Peyer's patch (tissue), 4 donors: ENCODE results near the gene DYNLL2. TPM values are rescaled to one million over a fixed set of nuclear protein-coding genes. Genes with fewer than 3 reads are reported as not detected.

Experiments used
- DNase-seq, 3 donors: peaks; one replicate each; pipeline ENCODE4 v3.0.0-alpha.2; 2017 to 2019
- H3K27ac ChIP-seq, 4 donors: fragments of 200-600 bp; sonication (generic); one replicate each; pipeline ENCODE4 v1.5.1; 2016 to 2019
- H3K27me3 ChIP-seq, 2 donors: fragments of 200-600 bp; sonication (generic); one replicate each; pipeline ENCODE4 v1.5.1; 2019
- H3K36me3 ChIP-seq, 3 donors: fragments of 200-600 bp; sonication (generic); one replicate each; pipeline ENCODE4 v1.5.1; 2016 to 2019
- H3K4me1 ChIP-seq, 4 donors: fragments of 200-600 bp; sonication (generic); one replicate each; pipeline ENCODE4 v1.5.1; 2016 to 2019
- H3K4me3 ChIP-seq, 4 donors: fragments of 200-600 bp; sonication (generic); 1 replicate in 3 of 4; 2 replicates in 1 of 4; pipeline ENCODE4 v1.5.1; 2016 to 2019; ENCODE audit warnings: mild to moderate bottlenecking in 1 of 4
- H3K9me3 ChIP-seq, 4 donors: fragments of 200-600 bp; sonication (generic); one replicate each; pipeline ENCODE4 v1.5.1; 2016 to 2019; ENCODE audit warnings: mild to moderate bottlenecking in 1 of 4
- POLR2A ChIP-seq, 2 donors: fragments of 450-650 bp; IDR thresholded peaks; one replicate each; pipeline ENCODE4 v1.5.1; 2017; ENCODE audit warnings: antibody characterized with exemption in 2 of 2, mild to moderate bottlenecking in 2 of 2, moderate library complexity in 2 of 2
- total RNA-seq, 4 donors: library from RNA; depleted of rRNA; stranded (reverse); fragments of >200 nt; gene quantifications; one replicate each; pipeline ENCODE4 v1.1.0, GENCODE V29; 2016
- TF ChIP-seq, protein P1 (sequence below), 6 experiments: fragments of 450-650 bp in 4 of 6; fragments of 200-600 bp in 2 of 6; sonication (generic) in 1 of 6; IDR thresholded peaks; one replicate each; pipeline ENCODE4 v1.5.1; 2017 to 2019; ENCODE audit warnings: antibody characterized with exemption in 6 of 6, mild to moderate bottlenecking in 3 of 6, moderate library complexity in 1 of 6

The DYNLL2 gene
- total RNA-seq, 4 donors from 2014 or later, result 18.2 to 23.9 (median 23.8) TPM

GRCh38 chr17:58052407-58052806 is 30.8 kb upstream of the DYNLL2 start:
- no peaks in the 10 kb centered on the region for H3K4me1 ChIP-seq
- TF ChIP-seq, protein P1, sequence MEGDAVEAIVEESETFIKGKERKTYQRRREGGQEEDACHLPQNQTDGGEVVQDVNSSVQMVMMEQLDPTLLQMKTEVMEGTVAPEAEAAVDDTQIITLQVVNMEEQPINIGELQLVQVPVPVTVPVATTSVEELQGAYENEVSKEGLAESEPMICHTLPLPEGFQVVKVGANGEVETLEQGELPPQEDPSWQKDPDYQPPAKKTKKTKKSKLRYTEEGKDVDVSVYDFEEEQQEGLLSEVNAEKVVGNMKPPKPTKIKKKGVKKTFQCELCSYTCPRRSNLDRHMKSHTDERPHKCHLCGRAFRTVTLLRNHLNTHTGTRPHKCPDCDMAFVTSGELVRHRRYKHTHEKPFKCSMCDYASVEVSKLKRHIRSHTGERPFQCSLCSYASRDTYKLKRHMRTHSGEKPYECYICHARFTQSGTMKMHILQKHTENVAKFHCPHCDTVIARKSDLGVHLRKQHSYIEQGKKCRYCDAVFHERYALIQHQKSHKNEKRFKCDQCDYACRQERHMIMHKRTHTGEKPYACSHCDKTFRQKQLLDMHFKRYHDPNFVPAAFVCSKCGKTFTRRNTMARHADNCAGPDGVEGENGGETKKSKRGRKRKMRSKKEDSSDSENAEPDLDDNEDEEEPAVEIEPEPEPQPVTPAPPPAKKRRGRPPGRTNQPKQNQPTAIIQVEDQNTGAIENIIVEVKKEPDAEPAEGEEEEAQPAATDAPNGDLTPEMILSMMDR (IDR thresholded peaks at IDR 0.05), result no peak
- TF ChIP-seq POLR2A (IDR thresholded peaks at IDR 0.05), result no peak

DNA sequence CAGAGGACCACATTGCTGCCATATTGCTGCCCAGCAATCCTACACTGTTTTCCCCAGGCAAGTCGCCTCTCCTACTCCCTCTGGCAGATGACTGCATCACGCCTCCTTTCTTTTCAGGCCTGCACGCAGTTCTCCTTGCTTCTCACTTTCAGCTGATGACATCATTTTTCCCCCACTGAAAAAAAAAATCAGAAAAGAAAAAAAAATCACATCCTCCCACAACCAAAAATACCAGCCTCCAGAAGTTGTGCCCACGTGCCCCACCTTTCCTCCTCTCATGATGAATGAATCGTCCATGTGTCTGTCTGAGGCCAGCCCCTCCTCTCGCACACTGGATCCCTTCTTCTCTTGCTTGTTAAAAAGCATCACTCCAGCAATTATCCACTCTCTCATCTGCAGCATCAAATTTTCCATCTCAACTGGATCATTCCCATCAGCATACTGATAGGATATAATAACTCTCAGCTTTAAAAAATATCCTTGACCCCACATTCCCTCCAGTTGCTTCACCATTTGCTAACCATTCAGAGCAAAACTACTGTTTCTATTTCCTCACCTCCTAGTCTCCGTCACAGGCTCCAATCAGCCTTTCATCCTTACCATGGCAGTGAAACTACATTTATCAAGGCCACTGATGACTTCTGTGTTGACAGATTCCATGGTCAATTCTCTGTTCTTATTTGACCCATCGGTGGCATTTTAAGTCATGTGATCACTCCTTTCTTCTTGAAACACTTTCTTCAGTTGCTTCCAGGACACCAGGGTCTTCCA is 30.1 kb upstream of the DYNLL2 start:
- H3K4me1 ChIP-seq, result no peaks in the 10 kb centered on the region
- H3K4me3 ChIP-seq, result no peak overlapping the region
- H3K27me3 ChIP-seq, result no peaks in the 10 kb centered on the region
- no peak for TF ChIP-seq POLR2A (IDR thresholded peaks at IDR 0.05)
- TF ChIP-seq, protein P1 (IDR thresholded peaks at IDR 0.05), result no peak
- H3K9me3 ChIP-seq, result no peaks in the 10 kb centered on the region
- DNase-seq, result no peak
- no peaks in the 10 kb centered on the region for H3K36me3 ChIP-seq
- H3K27ac ChIP-seq, result no peak overlapping the region

More at GRCh38 chr17:58052407-58052806, 30.8 kb upstream of the DYNLL2 start:
- Histone ChIP-seq H3K9me3 (no peaks in the 10 kb centered on the region), H3K4me3 (no peak overlapping the region), H3K36me3 (no peaks in the 10 kb centered on the region), H3K27ac (no peak overlapping the region), H3K27me3 (no peaks in the 10 kb centered on the region)
- no peak for DNase-seq

- no peak for TF ChIP-seq POLR2A (IDR thresholded peaks at IDR 0.05)
- TF ChIP-seq, protein P1 (IDR thresholded peaks at IDR 0.05), result no peak
- H3K9me3 ChIP-seq, result no peaks in the 10 kb centered on the region
- H3K4me1 ChIP-seq, result no peaks in the 10 kb centered on the region
- no peak overlapping the region for H3K4me3 ChIP-seq
- no peak overlapping the region for H3K27ac ChIP-seq
- H3K36me3 ChIP-seq, result no peaks in the 10 kb centered on the region
- H3K27me3 ChIP-seq, result no peaks in the 10 kb centered on the region
- no peak for DNase-seq
Measured at GRCh38 chr17:58054641-58055040, 28.6 kb upstream of the DYNLL2 start.

- H3K36me3 ChIP-seq, result no peaks in the 10 kb centered on the region
- no peak overlapping the region for H3K4me3 ChIP-seq
- no peaks in the 10 kb centered on the region for H3K9me3 ChIP-seq
- TF ChIP-seq POLR2A (IDR thresholded peaks at IDR 0.05), result no peak
- TF ChIP-seq, protein P1 (IDR thresholded peaks at IDR 0.05), result no peak
- H3K27me3 ChIP-seq, result no peaks in the 10 kb centered on the region
- H3K4me1 ChIP-seq, result no peaks in the 10 kb centered on the region
- H3K27ac ChIP-seq, result no peak overlapping the region
- no peak for DNase-seq
Measured at GRCh38 chr17:58056476-58056875, 26.7 kb upstream of the DYNLL2 start.

GRCh38 chr17:58059141-58059540 is 24.1 kb upstream of the DYNLL2 start:
- H3K4me1 ChIP-seq, result no peaks in the 10 kb centered on the region
- no peak for TF ChIP-seq POLR2A (IDR thresholded peaks at IDR 0.05)
- TF ChIP-seq, protein P1 (IDR thresholded peaks at IDR 0.05), result no peak
- H3K36me3 ChIP-seq, result no peaks in the 10 kb centered on the region
- H3K27me3 ChIP-seq, result no peaks in the 10 kb centered on the region
- no peak overlapping the region for H3K27ac ChIP-seq
- H3K4me3 ChIP-seq, result no peak overlapping the region
- H3K9me3 ChIP-seq, result no peaks in the 10 kb centered on the region
- DNase-seq, result no peak
